Measurements from ENCODE around the gene MRPS7. TPM values are rescaled to one million over a fixed set of nuclear protein-coding genes. Genes with fewer than 3 reads are reported as not detected.

Gene MRPS7
- total RNA-seq, 1 donor: 31.0 TPM

- DNase-seq (ENCODE audit: low read depth): peak; percentile 16
- TF ChIP-seq CTCF (IDR thresholded peaks at IDR 0.05; ENCODE audit: insufficient read depth, low read length): no peak
- H3K4me3 ChIP-seq (ENCODE audit: low read depth, low read length): no peak overlapping the region
Observed at GRCh38 chr17:75313941-75314551, 52.4 kb downstream of the MRPS7 start.

GRCh38 chr17:75315541-75316243 is 54.0 kb downstream of the MRPS7 start:
- peak; percentile 11 for DNase-seq (ENCODE audit: low read depth)

More at GRCh38 chr17:75315541-75316243, 54.0 kb downstream of the MRPS7 start:
- H3K4me3 ChIP-seq (ENCODE audit: low read depth, low read length): no peak overlapping the region
- TF ChIP-seq CTCF (IDR thresholded peaks at IDR 0.05; ENCODE audit: insufficient read depth, low read length): no peak

Other genes starting within 250 kb of the MRPS7 start
- gene MRPL58, start 249.2 kb upstream of the MRPS7 start, total RNA-seq (ENCODE audit: low replicate concordance): 26.2 and 31.4 TPM in 2 replicates
- 513 and 829 TPM in 2 replicates for gene ATP5PD, start 214.9 kb upstream of the MRPS7 start, total RNA-seq (ENCODE audit: low replicate concordance)
- gene KCTD2, start 214.7 kb upstream of the MRPS7 start, total RNA-seq (ENCODE audit: low replicate concordance): 20.2 and 34.2 TPM in 2 replicates
- 2.8 and 4.4 TPM in 2 replicates for gene SLC16A5, start 173.9 kb upstream of the MRPS7 start, total RNA-seq (ENCODE audit: low replicate concordance)
- gene ARMC7, start 151.9 kb upstream of the MRPS7 start, total RNA-seq (ENCODE audit: low replicate concordance): 3.4 and 3.9 TPM in 2 replicates
- gene NT5C, start 130.1 kb upstream of the MRPS7 start, total RNA-seq (ENCODE audit: low replicate concordance): 39.8 and 45.2 TPM in 2 replicates
- 71.1 and 79.6 TPM in 2 replicates for gene JPT1, start 107.4 kb upstream of the MRPS7 start, total RNA-seq (ENCODE audit: low replicate concordance)
- gene SUMO2, start 78.9 kb upstream of the MRPS7 start, total RNA-seq (ENCODE audit: low replicate concordance): 89.9 and 129 TPM in 2 replicates
- gene NUP85, start 56.2 kb upstream of the MRPS7 start, total RNA-seq (ENCODE audit: low replicate concordance): 33.9 and 41.5 TPM in 2 replicates
- 8.7 and 14.0 TPM in 2 replicates for gene GGA3, start 273 bp upstream of the MRPS7 start, total RNA-seq (ENCODE audit: low replicate concordance)
- gene MIF4GD, start 9.4 kb downstream of the MRPS7 start, total RNA-seq (ENCODE audit: low replicate concordance): 3.8 and 9.9 TPM in 2 replicates
- gene SLC25A19, start 27.6 kb downstream of the MRPS7 start, total RNA-seq (ENCODE audit: low replicate concordance): 8.7 and 11.0 TPM in 2 replicates
- 54.3 and 57.6 TPM in 2 replicates for gene GRB2, start 143.8 kb downstream of the MRPS7 start, total RNA-seq (ENCODE audit: low replicate concordance)
- 29.7 and 80.4 TPM in 2 replicates for gene TMEM94, start 194.8 kb downstream of the MRPS7 start, total RNA-seq (ENCODE audit: low replicate concordance)

Data from fibroblast of the aortic adventitia (primary cell).